ENCODE measurements around the gene CPNE5. TPM values are rescaled to one million over a fixed set of nuclear protein-coding genes. Genes with fewer than 3 reads are reported as not detected.
A peak's percentile ranks its signal among the peaks of the same experiment; 100 is the strongest.

The CPNE5 gene
- polyA plus RNA-seq, 1 of the 3 experiments (the other 2 are of a cell fraction), result 0.30 TPM

- H2AFZ ChIP-seq (ENCODE audit: low read depth), result no peak overlapping the region; the same call in 1 of the 2 replicates
- DNase-seq, result no peak
- H3K9ac ChIP-seq, result no peak overlapping the region
- H3K36me3 ChIP-seq (replicated peaks in 1 of 2; ENCODE audit: control insufficient read depth in 1 of 2, insufficient read depth in 2 of 2, low read length in 1 of 2), result no peaks in the 10 kb centered on the region
- ChIA-PET CTCF (interaction anchor here (0.6 to 9.0 kb wide), 53 partner anchors 8 to 513 kb away, joined by 3 to 200 read pairs (median 4); partner anchors contain the start of genes C6orf89, CDKN1A, MTCH1 and PPIL1), POLR2A (interaction anchor here (1.3 kb wide), 1 partner anchor 252 kb away, joined by 4 read pairs; no protein-coding TSS in a partner anchor)
- no peak overlapping the region for H3K4me2 ChIP-seq
- no peak for TF ChIP-seq RFX5 (IDR thresholded peaks at IDR 0.05; ENCODE audit: low read length)
- peak overlapping the region in 1 of 2 experiments; percentile 46; a peak in 1 of 4 replicates for H3K4me3 ChIP-seq (ENCODE audit: low read depth in 2 of 2, low read length in 1 of 2)
- no peak overlapping the region for H3K27ac ChIP-seq (ENCODE audit: low read depth in 2 of 2, low read length in 1 of 2)
- peaks cover 13 to 14% of the 10 kb centered on the region in 2 experiments; a peak in 3 of 4 replicates for H3K4me1 ChIP-seq (ENCODE audit: control insufficient read depth in 1 of 2, insufficient read depth in 2 of 2, low read depth in 1 of 2, low read length in 1 of 2)
- 94% methylated on average over 10 of the region's 10 CpGs for WGBS (ENCODE audit: low lambda C conversion rate)
- H3K27me3 ChIP-seq (ENCODE audit: insufficient read depth), result no peaks in the 10 kb centered on the region
- H3F3A ChIP-seq (replicated peaks; ENCODE audit: insufficient read depth), result no peaks in the 10 kb centered on the region
- no peaks in the 10 kb centered on the region for H3K9me3 ChIP-seq
- H4K20me1 ChIP-seq (ENCODE audit: insufficient read depth), result no peaks in the 10 kb centered on the region
- no peaks in the 10 kb centered on the region for H3K79me2 ChIP-seq (ENCODE audit: insufficient read depth)
- no peaks in the 10 kb centered on the region for H3K9me2 ChIP-seq
Observed at GRCh38 chr6:36766399-36766945, 72.8 kb downstream of the CPNE5 start.

- Histone ChIP-seq H3K4me3 (ENCODE audit: low read depth in 2 of 2, low read length in 1 of 2) (peak overlapping the region in 1 of 2 experiments; percentile 46; a peak in 1 of 4 replicates), H3K4me2 (no peak overlapping the region), H3K27me3 (ENCODE audit: insufficient read depth) (no peaks in the 10 kb centered on the region), H3K36me3 (replicated peaks in 1 of 2; ENCODE audit: control insufficient read depth in 1 of 2, insufficient read depth in 2 of 2, low read length in 1 of 2) (no peaks in the 10 kb centered on the region), H3F3A (replicated peaks; ENCODE audit: insufficient read depth) (no peaks in the 10 kb centered on the region), H4K20me1 (ENCODE audit: insufficient read depth) (no peaks in the 10 kb centered on the region), H2AFZ (ENCODE audit: low read depth) (peak overlapping the region; percentile 62; the same call in 1 of the 2 replicates), H3K79me2 (ENCODE audit: insufficient read depth) (no peaks in the 10 kb centered on the region), H3K4me1 (ENCODE audit: control insufficient read depth in 1 of 2, insufficient read depth in 2 of 2, low read depth in 1 of 2, low read length in 1 of 2) (peaks cover 13 to 14% of the 10 kb centered on the region in 2 experiments; a peak in 3 of 4 replicates), H3K27ac (ENCODE audit: low read depth in 2 of 2, low read length in 1 of 2) (no peak overlapping the region), H3K9me2 (no peaks in the 10 kb centered on the region), H3K9ac (no peak overlapping the region), H3K9me3 (no peaks in the 10 kb centered on the region)
- ChIA-PET CTCF (interaction anchor here (0.6 to 8.3 kb wide), 58 partner anchors 9 to 514 kb away, joined by 3 to 200 read pairs (median 5); partner anchors contain the start of genes C6orf89, MTCH1 and PPIL1), POLR2A (interaction anchor here (1.3 kb wide), 1 partner anchor 252 kb away, joined by 4 read pairs; no protein-coding TSS in a partner anchor)
- TF ChIP-seq TEAD4 (IDR thresholded peaks at IDR 0.05; ENCODE audit: borderline replicate concordance, insufficient read depth) (no peak), PBX3 (IDR thresholded peaks at IDR 0.05) (no peak), SMC3 (IDR thresholded peaks at IDR 0.05; ENCODE audit: low read depth, low read length) (peak; percentile 95), RCOR1 (IDR thresholded peaks at IDR 0.05; ENCODE audit: low read length) (peak; percentile 43; the same call in 1 of the 2 replicates), POLR2AphosphoS5 (IDR thresholded peaks at IDR 0.05; ENCODE audit: low read depth, low read length) (no peak), RFX5 (IDR thresholded peaks at IDR 0.05; ENCODE audit: low read length) (no peak), RXRA (IDR thresholded peaks at IDR 0.05; ENCODE audit: borderline replicate concordance, low read depth) (no peak), EP300 (IDR thresholded peaks at IDR 0.05; ENCODE audit: borderline replicate concordance in 1 of 2, low read depth in 1 of 2, low read length in 1 of 2) (no peak), EZH2phosphoT487 (IDR thresholded peaks at IDR 0.05; ENCODE audit: borderline replicate concordance, low read depth) (no peak), SIN3A (IDR thresholded peaks at IDR 0.05; ENCODE audit: borderline replicate concordance, low read depth, low read length) (no peak), GATA2 (CRISPR knock-in tag; IDR thresholded peaks at IDR 0.05) (no peak), RAD21 (IDR thresholded peaks at IDR 0.05; ENCODE audit: low read length) (peak; percentile 98), CHD2 (IDR thresholded peaks at IDR 0.05; ENCODE audit: low read length, partially characterized antibody) (peak; percentile 28)
- TF ChIP-seq, protein P1, sequence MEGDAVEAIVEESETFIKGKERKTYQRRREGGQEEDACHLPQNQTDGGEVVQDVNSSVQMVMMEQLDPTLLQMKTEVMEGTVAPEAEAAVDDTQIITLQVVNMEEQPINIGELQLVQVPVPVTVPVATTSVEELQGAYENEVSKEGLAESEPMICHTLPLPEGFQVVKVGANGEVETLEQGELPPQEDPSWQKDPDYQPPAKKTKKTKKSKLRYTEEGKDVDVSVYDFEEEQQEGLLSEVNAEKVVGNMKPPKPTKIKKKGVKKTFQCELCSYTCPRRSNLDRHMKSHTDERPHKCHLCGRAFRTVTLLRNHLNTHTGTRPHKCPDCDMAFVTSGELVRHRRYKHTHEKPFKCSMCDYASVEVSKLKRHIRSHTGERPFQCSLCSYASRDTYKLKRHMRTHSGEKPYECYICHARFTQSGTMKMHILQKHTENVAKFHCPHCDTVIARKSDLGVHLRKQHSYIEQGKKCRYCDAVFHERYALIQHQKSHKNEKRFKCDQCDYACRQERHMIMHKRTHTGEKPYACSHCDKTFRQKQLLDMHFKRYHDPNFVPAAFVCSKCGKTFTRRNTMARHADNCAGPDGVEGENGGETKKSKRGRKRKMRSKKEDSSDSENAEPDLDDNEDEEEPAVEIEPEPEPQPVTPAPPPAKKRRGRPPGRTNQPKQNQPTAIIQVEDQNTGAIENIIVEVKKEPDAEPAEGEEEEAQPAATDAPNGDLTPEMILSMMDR (IDR thresholded peaks at IDR 0.05), result peak; percentile 87
- 59% methylated on average over 15 of the region's 17 CpGs for WGBS (ENCODE audit: low lambda C conversion rate)
- DNase-seq, result peak; percentile 90
Observed at GRCh38 chr6:36765594-36766398, 73.4 kb downstream of the CPNE5 start.
